Measurements from ENCODE around the gene CDH7.

- no peak for TF ChIP-seq CTCF (conservative IDR thresholded peaks at IDR 0.05)
- TF ChIP-seq EZH2 (IDR thresholded peaks at IDR 0.05; ENCODE audit: low read depth) = no peak
These were observed 35.7 kb downstream of the CDH7 start for GRCh38 chr18:65786474-65786873.

Data from PC-9 (cell line).